H1 (cell line): ENCODE measurements around the gene GRIPAP1. TPM values are rescaled to one million over a fixed set of nuclear protein-coding genes. Genes with fewer than 3 reads are reported as not detected.

Experiments used
- CTCF ChIA-PET: fragments of 300-600 bp; sonication (Branson Sonifier 250); formaldehyde crosslinking; loops from one replicate; lab custom pipeline; 2021; ENCODE audit not compliant: partially characterized antibody; lab: Charles Lee
- POLR2A ChIA-PET: fragments of 300-600 bp; sonication (Branson Sonifier 250); formaldehyde crosslinking; loops from one replicate; lab custom pipeline; 2021; ENCODE audit warnings: inconsistent platforms; ENCODE audit not compliant: partially characterized antibody; lab: Charles Lee
- DNase-seq, 2 experiments: peaks; one replicate each; pipeline versions ENCODE4 v3.0.0 to v3.0.0-alpha.2; 2010 to 2022; ENCODE audit warnings: low spot score in 2 of 2, low read depth in 1 of 2, mixed read lengths in 1 of 2
- FAIRE-seq: peaks from 2 replicates; lab custom pipeline; 2011; peaks lifted over from hg19 to GRCh38; lab: Jason Lieb, UNC
- H2AFZ ChIP-seq: 2 replicates; pipeline ENCODE4 v1.8.1; 2012; ENCODE audit warnings: low read length, inconsistent platforms
- H2AK5ac ChIP-seq: 2 replicates; pipeline ENCODE4 v1.6.1; 2013; ENCODE audit warnings: low read depth, low read length
- H2BK120ac ChIP-seq: replicated peaks from 2 replicates; pipeline ENCODE3; 2013; ENCODE audit warnings: low read depth, low read length, inconsistent platforms
- H2BK12ac ChIP-seq: 2 replicates; pipeline ENCODE4 v1.6.1; 2013; ENCODE audit warnings: low read depth, low read length
- H2BK15ac ChIP-seq: 2 replicates; pipeline ENCODE4 v1.6.1; 2013; ENCODE audit warnings: low read length
- H2BK20ac ChIP-seq: 2 replicates; pipeline ENCODE4 v1.6.1; 2013; ENCODE audit warnings: low read length
- H2BK5ac ChIP-seq: 2 replicates; pipeline ENCODE4 v1.6.1; 2013; ENCODE audit warnings: low read depth, low read length
- H3K14ac ChIP-seq: 2 replicates; pipeline ENCODE4 v1.6.1; 2013; ENCODE audit warnings: inconsistent platforms; ENCODE audit not compliant: insufficient read length
- H3K18ac ChIP-seq: 2 replicates; pipeline ENCODE4 v1.6.1; 2013; ENCODE audit warnings: low read length; ENCODE audit errors: extremely low read depth
- H3K23ac ChIP-seq: 2 replicates; pipeline ENCODE4 v1.6.1; 2013; ENCODE audit warnings: inconsistent platforms; ENCODE audit not compliant: insufficient read length
- H3K23me2 ChIP-seq: 2 replicates; pipeline ENCODE4 v1.6.1; 2013; ENCODE audit warnings: low read depth, low read length
- H3K27ac ChIP-seq: 2 replicates; pipeline ENCODE4 v1.6.1; 2011; ENCODE audit warnings: low read depth, low read length, inconsistent platforms
- H3K27me3 ChIP-seq, 4 experiments: replicated peaks in 1 of 4; 1 replicate in 1 of 4; 2 replicates in 3 of 4; pipeline versions ENCODE4 v1.6.1 to v1.8.1; 2011 to 2013; ENCODE audit warnings: low read length in 3 of 4, mild to moderate bottlenecking in 3 of 4, inconsistent platforms in 2 of 4, mixed read lengths in 2 of 4, moderate library complexity in 1 of 4; ENCODE audit not compliant: control insufficient read depth in 3 of 4, insufficient read depth in 3 of 4; ENCODE audit errors: extremely low read depth in 1 of 4
- H3K36me3 ChIP-seq, 4 experiments: 2 replicates each; pipeline versions ENCODE4 v1.6.1 to v1.8.1; 2011 to 2013; ENCODE audit warnings: mild to moderate bottlenecking in 4 of 4, low read length in 3 of 4, moderate library complexity in 2 of 4, control low read depth in 1 of 4, inconsistent platforms in 1 of 4; ENCODE audit not compliant: insufficient read depth in 4 of 4, control insufficient read depth in 2 of 4
- H3K4ac ChIP-seq: replicated peaks from 2 replicates; pipeline ENCODE3; 2013; ENCODE audit warnings: low read length, low read depth, mixed read lengths, inconsistent platforms; ENCODE audit not compliant: insufficient read length
- H3K4me1 ChIP-seq, 4 experiments: replicated peaks in 1 of 4; 1 replicate in 1 of 4; 2 replicates in 3 of 4; pipeline versions ENCODE4 v1.6.1 to v1.8.1; 2011 to 2013; ENCODE audit warnings: low read length in 3 of 4, inconsistent platforms in 2 of 4, mixed read lengths in 1 of 4; ENCODE audit not compliant: insufficient read depth in 4 of 4, control insufficient read depth in 3 of 4
- H3K4me2 ChIP-seq, 2 experiments: 2 replicates each; pipeline versions ENCODE4 v1.6.1 to v1.8.1; 2011 to 2013; ENCODE audit warnings: low read depth in 2 of 2, low read length in 2 of 2, control low read depth in 1 of 2, inconsistent platforms in 1 of 2, mild to moderate bottlenecking in 1 of 2; ENCODE audit not compliant: insufficient read depth in 1 of 2
- H3K4me3 ChIP-seq, 4 experiments: fragments of 200-600, 300-600 bp in 1 of 4; sonication (generic), shearing (Covaris generic), sonication (Bioruptor Twin) in 1 of 4; 2 replicates each; pipeline versions ENCODE4 v1.5.1 to v1.8.1; 2011 to 2016; ENCODE audit warnings: low read length in 4 of 4, low read depth in 3 of 4, control low read depth in 2 of 4, inconsistent platforms in 2 of 4, mild to moderate bottlenecking in 2 of 4, mixed read lengths in 1 of 4, moderate library complexity in 1 of 4; ENCODE audit not compliant: insufficient read depth in 2 of 4; ENCODE audit errors: extremely low read depth in 1 of 4
- H3K56ac ChIP-seq: replicated peaks from 2 replicates; pipeline ENCODE3; 2013; ENCODE audit warnings: low read depth, mild to moderate bottlenecking, mixed read lengths, low read length, inconsistent platforms; ENCODE audit not compliant: insufficient read length
- H3K79me1 ChIP-seq: 2 replicates; pipeline ENCODE4 v1.6.1; 2013; ENCODE audit warnings: low read depth, low read length, control low read depth
- H3K79me2 ChIP-seq, 2 experiments: 2 replicates each; pipeline versions ENCODE4 v1.6.1 to v1.8.1; 2012 to 2013; ENCODE audit warnings: low read length in 2 of 2, mild to moderate bottlenecking in 2 of 2, inconsistent platforms in 1 of 2; ENCODE audit not compliant: insufficient read depth in 2 of 2, control insufficient read depth in 1 of 2
- H3K9ac ChIP-seq, 4 experiments: replicated peaks in 1 of 4; 1 replicate in 1 of 4; 2 replicates in 3 of 4; pipeline versions ENCODE4 v1.6.1 to v1.8.1; 2011 to 2013; ENCODE audit warnings: low read depth in 3 of 4, low read length in 3 of 4, control low read depth in 2 of 4, mild to moderate bottlenecking in 2 of 4, moderate library complexity in 2 of 4, inconsistent platforms in 1 of 4; ENCODE audit errors: extremely low read depth in 1 of 4
- H3K9me3 ChIP-seq, 2 experiments: 2 replicates each; pipeline versions ENCODE4 v1.6.1 to v1.8.1; 2012 to 2013; ENCODE audit warnings: mild to moderate bottlenecking in 2 of 2, moderate library complexity in 2 of 2, control low read depth in 1 of 2, inconsistent platforms in 1 of 2, low read depth in 1 of 2, low read length in 1 of 2, mixed read lengths in 1 of 2; ENCODE audit not compliant: insufficient read depth in 2 of 2
- H4K20me1 ChIP-seq, 2 experiments: replicated peaks in 1 of 2; 2 replicates each; pipeline versions ENCODE3 to v1.8.1; 2011 to 2013; ENCODE audit warnings: inconsistent platforms in 2 of 2, low read length in 2 of 2, mild to moderate bottlenecking in 1 of 2; ENCODE audit not compliant: insufficient read depth in 2 of 2, control insufficient read depth in 1 of 2
- H4K5ac ChIP-seq: 2 replicates; pipeline ENCODE4 v1.6.1; 2013; ENCODE audit warnings: low read length, low read depth, mixed read lengths, inconsistent platforms; ENCODE audit not compliant: insufficient read length
- H4K8ac ChIP-seq: 2 replicates; pipeline ENCODE4 v1.8.0; 2013; ENCODE audit warnings: mild to moderate bottlenecking, moderate library complexity, low read length, inconsistent platforms; ENCODE audit not compliant: insufficient read depth; ENCODE audit errors: extremely low read depth
- H4K91ac ChIP-seq: replicated peaks from 2 replicates; pipeline ENCODE3; 2013; ENCODE audit warnings: low read length, mixed read lengths, inconsistent platforms; ENCODE audit not compliant: insufficient read length
- ASH2L ChIP-seq: fragments of 200-600, 300-600 bp; sonication (generic); IDR thresholded peaks from one replicate; pipeline ENCODE4 v1.7.1; 2017; ENCODE audit warnings: low read length
- CHD2 ChIP-seq: IDR thresholded peaks from 2 replicates; pipeline ENCODE4 v1.6.1; 2012; ENCODE audit warnings: low read length, improper control_type of control experiment
- JUND ChIP-seq: IDR thresholded peaks from 2 replicates; pipeline ENCODE4 v1.6.1; 2011; ENCODE audit warnings: mild to moderate bottlenecking, improper control_type of control experiment, low read length
- RAD21 ChIP-seq, 2 experiments: IDR thresholded peaks in 1 of 2; conservative IDR thresholded peaks in 1 of 2; 2 replicates each; pipeline ENCODE4 v1.6.1; 2011; ENCODE audit warnings: low read depth in 2 of 2, low read length in 2 of 2, improper control_type of control experiment in 1 of 2, inconsistent platforms in 1 of 2, mild to moderate bottlenecking in 1 of 2, moderate library complexity in 1 of 2
- TBP ChIP-seq: IDR thresholded peaks from 2 replicates; pipeline ENCODE4 v1.6.1; 2011; ENCODE audit warnings: low read depth, low read length, improper control_type of control experiment
- ZNF274 ChIP-seq: IDR thresholded peaks from 2 replicates; pipeline ENCODE4 v1.7.0; 2012; ENCODE audit warnings: low read length, borderline replicate concordance; ENCODE audit errors: extremely low read depth
- WGBS, 2 experiments: shearing (Covaris generic) in 1 of 2; methylation state at CpG; one replicate each; pipeline versions ENCODE4 v1.1.6 to v1.1.7; 2013 to 2015; ENCODE audit warnings: low lambda C conversion rate in 2 of 2, mixed read lengths in 2 of 2, inconsistent platforms in 1 of 2, low coverage in 1 of 2, missing lambda C conversion rate in 1 of 2; ENCODE audit not compliant: insufficient replicate concordance in 2 of 2, insufficient coverage in 1 of 2, insufficient read length in 1 of 2; ENCODE audit errors: extremely low coverage in 1 of 2, missing lambda C conversion rate in 1 of 2; 5-methylcytosine and 5-hydroxymethylcytosine counted together
- polyA plus RNA-seq, 7 experiments: library from polyadenylated mRNA; depleted of rRNA in 3 of 7; stranded (reverse) in 5 of 7; unstranded in 2 of 7; fragments of >200 nt in 5 of 7; fragments of 200-250 nt in 2 of 7; gene quantifications; 1 replicate in 5 of 7; 2 replicates in 1 of 7; 4 replicates in 1 of 7; pipeline versions ENCODE4 v1.2.1 to v1.2.3, GENCODE V29; 2011 to 2013; ENCODE audit warnings: missing spikeins in 2 of 7, mixed read lengths in 2 of 7
- total RNA-seq: library from RNA; stranded (reverse); fragmentation: NEBNext Ultra II Directional; extraction: Animal tissue kit (Norgen Biotek cat#: 25700); gene quantifications from 2 replicates; pipeline ENCODE4 v1.2.1, GENCODE V29; 2021
- TF ChIP-seq, protein P1 (sequence below), 3 experiments: IDR thresholded peaks; 1 replicate in 2 of 3; 2 replicates in 1 of 3; pipeline versions ENCODE4 v1.5.1 to v1.6.1; 2011; ENCODE audit warnings: low read length in 3 of 3, mild to moderate bottlenecking in 3 of 3, inconsistent platforms in 2 of 3, low read depth in 1 of 3, moderate library complexity in 1 of 3; ENCODE audit not compliant: insufficient read depth in 1 of 3; ENCODE audit errors: control extremely low read depth in 1 of 3
- TF ChIP-seq, protein P2 (sequence below): IDR thresholded peaks from 2 replicates; pipeline ENCODE4 v1.6.1; 2012; ENCODE audit warnings: inconsistent platforms

Gene GRIPAP1
- total and polyA plus RNA-seq, 2 of the 8 experiments (the other 6 are each of a cell fraction or from before 2014, with no cell fraction given): 21.6 to 55.9 TPM

DNA sequence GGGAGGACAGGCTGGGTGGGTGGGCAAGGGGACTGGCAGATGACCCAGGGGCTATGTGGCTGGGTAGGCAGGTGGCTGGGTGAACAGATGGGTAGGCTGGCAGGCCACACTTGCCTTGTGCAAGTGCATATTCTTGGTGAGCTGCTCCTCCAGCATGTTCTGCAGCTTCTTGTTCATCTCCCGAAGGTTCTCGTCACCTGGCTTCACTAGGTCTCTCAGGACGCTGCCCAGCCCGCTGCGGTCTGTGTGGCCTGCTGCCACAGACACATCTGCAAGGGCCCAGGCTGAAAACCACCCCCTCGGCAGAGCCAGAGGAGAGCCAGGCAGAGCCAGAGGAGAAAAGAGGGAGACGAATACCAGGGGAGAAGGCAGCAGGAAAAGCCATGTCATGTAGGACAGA is 27.0 kb downstream of the GRIPAP1 start:
- no CpG with 5 or more reads among the region's 7 CpGs for WGBS, 2 experiments
- POLR2A ChIA-PET: interaction anchor here (0.8 to 9.0 kb wide), 6 partner anchors 8 to 56 kb away, joined by 3 to 70 read pairs (median 4); partner anchors contain the start of gene OTUD5

More for the DNA sequence above, 27.0 kb downstream of the GRIPAP1 start:
- Histone ChIP-seq H3K14ac (no peak overlapping the region), H2BK15ac (no peak overlapping the region), H2AFZ (no peak overlapping the region), H2BK20ac (no peak overlapping the region), H3K4ac (no peak overlapping the region), H3K4me2 (no peak overlapping the region), H3K9me3 (no peaks in the 10 kb centered on the region), H3K79me1 (no peaks in the 10 kb centered on the region), H3K27ac (no peak overlapping the region), H3K23ac (no peak overlapping the region), H2BK120ac (no peak overlapping the region), H3K56ac (no peak overlapping the region), H3K9ac (no peak overlapping the region), H2BK5ac (no peak overlapping the region), H2AK5ac (no peak overlapping the region), H3K18ac (no peak overlapping the region), H4K91ac (no peak overlapping the region), H3K4me3 (no peak overlapping the region), H3K23me2 (peaks cover 4% of the 10 kb centered on the region; the same call in 1 of the 2 replicates), H3K4me1 (0 out of 7 replicates have a peak, but pooled peaks cover 0 to 3% (median 0%) of the 10 kb centered on the region in 4 experiments), H4K5ac (no peak overlapping the region), H3K27me3 (no peaks in the 10 kb centered on the region), H3K36me3 (peaks cover 2 to 31% (median 18%) of the 10 kb centered on the region in 4 experiments; a peak in 5 of 8 replicates), H4K8ac (no peak overlapping the region), H3K79me2 (no peaks in the 10 kb centered on the region), H2BK12ac (no peak overlapping the region), H4K20me1 (peaks cover 2 to 4% of the 10 kb centered on the region in 2 experiments)
- no peak for TF ChIP-seq ZNF274
- TF ChIP-seq, protein P1, sequence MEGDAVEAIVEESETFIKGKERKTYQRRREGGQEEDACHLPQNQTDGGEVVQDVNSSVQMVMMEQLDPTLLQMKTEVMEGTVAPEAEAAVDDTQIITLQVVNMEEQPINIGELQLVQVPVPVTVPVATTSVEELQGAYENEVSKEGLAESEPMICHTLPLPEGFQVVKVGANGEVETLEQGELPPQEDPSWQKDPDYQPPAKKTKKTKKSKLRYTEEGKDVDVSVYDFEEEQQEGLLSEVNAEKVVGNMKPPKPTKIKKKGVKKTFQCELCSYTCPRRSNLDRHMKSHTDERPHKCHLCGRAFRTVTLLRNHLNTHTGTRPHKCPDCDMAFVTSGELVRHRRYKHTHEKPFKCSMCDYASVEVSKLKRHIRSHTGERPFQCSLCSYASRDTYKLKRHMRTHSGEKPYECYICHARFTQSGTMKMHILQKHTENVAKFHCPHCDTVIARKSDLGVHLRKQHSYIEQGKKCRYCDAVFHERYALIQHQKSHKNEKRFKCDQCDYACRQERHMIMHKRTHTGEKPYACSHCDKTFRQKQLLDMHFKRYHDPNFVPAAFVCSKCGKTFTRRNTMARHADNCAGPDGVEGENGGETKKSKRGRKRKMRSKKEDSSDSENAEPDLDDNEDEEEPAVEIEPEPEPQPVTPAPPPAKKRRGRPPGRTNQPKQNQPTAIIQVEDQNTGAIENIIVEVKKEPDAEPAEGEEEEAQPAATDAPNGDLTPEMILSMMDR (IDR thresholded peaks at IDR 0.05; ENCODE audit: control extremely low read depth in 1 of 3, insufficient read depth in 1 of 3, low read depth in 1 of 3, low read length in 3 of 3): no peak
- TF ChIP-seq, protein P2, sequence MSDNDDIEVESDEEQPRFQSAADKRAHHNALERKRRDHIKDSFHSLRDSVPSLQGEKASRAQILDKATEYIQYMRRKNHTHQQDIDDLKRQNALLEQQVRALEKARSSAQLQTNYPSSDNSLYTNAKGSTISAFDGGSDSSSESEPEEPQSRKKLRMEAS: no peak
- no peak for TF ChIP-seq ASH2L
- TF ChIP-seq RAD21 (IDR thresholded peaks at IDR 0.05 in 1 of 2, conservative IDR thresholded peaks at IDR 0.05 in 1 of 2; ENCODE audit: low read depth in 2 of 2, low read length in 2 of 2): no peak
- TF ChIP-seq TBP: no peak
- no peak for TF ChIP-seq JUND
- TF ChIP-seq CHD2: no peak
- DNase-seq (no peak), FAIRE-seq (no peak)
- CTCF ChIA-PET: interaction anchor here (1.1 kb wide), 1 partner anchor 24 kb away, joined by 3 read pairs; no protein-coding TSS in a partner anchor
